K562 (cell line): ENCODE data around the gene TRIM24. TPM values are rescaled to one million over a fixed set of nuclear protein-coding genes. Genes with fewer than 3 reads are reported as not detected.
"Not testable (repeated sequence)": the region's sequence is repeated elsewhere in the genome, so short reads cannot be mapped to it uniquely, and the experiment has no call there.

Source experiments
- ATAC-seq: fragments of 200-7000 bp; cut with Tn5 transposase; 3 replicates; pipeline ENCODE4 v1.9.1; 2020; ENCODE audit warnings: moderate library complexity
- BruUV-seq: library from RNA; stranded (reverse); fragments of 400-500 nt; replicated peaks from 2 replicates; lab custom pipeline; 2021; lab: Mats Ljungman, UMichigan
- CTCF ChIA-PET: fragments of 300-600 bp; formaldehyde crosslinking; extraction: SDS; loops from one replicate; lab custom pipeline; 2021; ENCODE audit warnings: low intra/inter-chr PET ratio; lab: Yijun Ruan, JAX
- POLR2A ChIA-PET: fragments of 300-600, 350-650 bp; sonication (Branson Sonifier 250); formaldehyde crosslinking; extraction: SDS; loops from one replicate; lab custom pipeline; 2021; ENCODE audit warnings: antibody characterized with exemption, inconsistent platforms; lab: Yijun Ruan, JAX
- DNase-seq, 4 experiments: peaks; one replicate each; pipeline versions ENCODE4 v3.0.0 to v3.0.0-alpha.2; 2011 to 2018; ENCODE audit warnings: low spot score in 3 of 4, mixed read lengths in 3 of 4; ENCODE audit errors: extremely low read depth in 1 of 4
- FAIRE-seq: peaks from 2 replicates; lab custom pipeline; 2011; peaks lifted over from hg19 to GRCh38; lab: Jason Lieb, UNC
- H2AFZ ChIP-seq: 2 replicates; pipeline ENCODE4 v1.6.0; 2011; ENCODE audit warnings: low read depth, low read length, control low read depth, inconsistent platforms
- H3K27ac ChIP-seq: fragments of 200-600 bp; 3 replicates; pipeline ENCODE4 v1.8.0; 2011; ENCODE audit warnings: low read depth, mild to moderate bottlenecking, control low read depth, inconsistent platforms, low read length, moderate library complexity, mixed read lengths; ENCODE audit errors: extremely low read depth
- H3K27me3 ChIP-seq, 2 experiments: fragments of 300-600 bp in 1 of 2; 2 replicates in 1 of 2; 3 replicates in 1 of 2; pipeline versions ENCODE4 v1.6.0 to v1.8.0; 2011; ENCODE audit warnings: inconsistent platforms in 2 of 2, low read length in 2 of 2, mild to moderate bottlenecking in 1 of 2, mixed read lengths in 1 of 2, moderate library complexity in 1 of 2; ENCODE audit not compliant: control insufficient read depth in 2 of 2, insufficient read depth in 2 of 2
- H3K36me3 ChIP-seq: fragments of 300-600 bp; 3 replicates; pipeline ENCODE4 v1.8.0; 2011; ENCODE audit warnings: mild to moderate bottlenecking, low read length, inconsistent platforms; ENCODE audit not compliant: control insufficient read depth, insufficient read depth
- H3K4me1 ChIP-seq, 2 experiments: fragments of 200-600 bp in 1 of 2; replicated peaks in 1 of 2; 2 replicates in 1 of 2; 3 replicates in 1 of 2; pipeline versions ENCODE4 v1.5.1 to v1.8.0; 2011; ENCODE audit warnings: inconsistent platforms in 2 of 2, low read length in 2 of 2, mild to moderate bottlenecking in 1 of 2, mixed read lengths in 1 of 2, moderate library complexity in 1 of 2; ENCODE audit not compliant: control insufficient read depth in 2 of 2, insufficient read depth in 2 of 2
- H3K4me2 ChIP-seq: 2 replicates; pipeline ENCODE4 v1.6.1; 2011; ENCODE audit warnings: low read length, control low read depth, inconsistent platforms, mixed read lengths; ENCODE audit not compliant: insufficient read depth
- H3K4me3 ChIP-seq: fragments of 200-600 bp; sonication (generic), shearing (Covaris generic); 2 replicates; pipeline ENCODE4 v1.5.1; 2016; ENCODE audit warnings: control low read depth, inconsistent platforms
- H3K79me2 ChIP-seq: fragments of 200-600 bp; 3 replicates; pipeline ENCODE4 v1.8.0; 2011; ENCODE audit warnings: low read length, inconsistent platforms; ENCODE audit not compliant: control insufficient read depth, insufficient read depth
- H3K9ac ChIP-seq, 2 experiments: 2 replicates each; pipeline versions ENCODE4 v1.6.0 to v1.6.1; 2011; ENCODE audit warnings: low read depth in 2 of 2, low read length in 2 of 2, control low read depth in 1 of 2, inconsistent platforms in 1 of 2, mild to moderate bottlenecking in 1 of 2, mixed read lengths in 1 of 2; ENCODE audit not compliant: insufficient read depth in 1 of 2
- H3K9me1 ChIP-seq: one replicate; pipeline ENCODE4 v1.6.0; 2011; ENCODE audit warnings: inconsistent platforms, mild to moderate bottlenecking, low read length, moderate library complexity; ENCODE audit not compliant: control insufficient read depth, insufficient read depth
- H3K9me3 ChIP-seq: replicated peaks from 2 replicates; pipeline ENCODE4 v1.5.1; 2011; ENCODE audit warnings: low read depth, low read length, inconsistent platforms; ENCODE audit not compliant: control insufficient read depth, insufficient read depth
- H4K20me1 ChIP-seq: replicated peaks from 2 replicates; pipeline ENCODE4 v1.6.1; 2011; ENCODE audit warnings: low read length, inconsistent platforms, mixed read lengths; ENCODE audit not compliant: control insufficient read depth, insufficient read depth
- HMGXB4 ChIP-seq: sonication (generic); formaldehyde crosslinking; IDR thresholded peaks from 2 replicates; pipeline ENCODE4 v1.8.1; 2023; ENCODE audit warnings: mild to moderate bottlenecking, missing genetic modification reagents
- KLF13 ChIP-seq: fragments of 450-650 bp; IDR thresholded peaks from 2 replicates; pipeline ENCODE4 v1.6.1; 2016; ENCODE audit warnings: missing genetic modification characterization, low read depth, mild to moderate bottlenecking, missing compliant biosample characterization, moderate library complexity, borderline replicate concordance
- ZNF444 ChIP-seq: fragments of 250-450 bp; sonication (Bioruptor Pico); IDR thresholded peaks from 2 replicates; pipeline ENCODE4 v1.4.0; 2020; ENCODE audit warnings: mild to moderate bottlenecking, moderate library complexity
- ZNF507 ChIP-seq: conservative IDR thresholded peaks from 2 replicates; pipeline ENCODE4 v1.6.1; 2017; ENCODE audit warnings: missing genetic modification characterization, missing compliant biosample characterization
- WGBS: fragments of 100-300 bp; shearing (Covaris generic); methylation state at CpG from one replicate; pipeline ENCODE4 v1.1.6; 2016; ENCODE audit warnings: low coverage, mixed read lengths; ENCODE audit not compliant: insufficient coverage; ENCODE audit errors: missing lambda C conversion rate; 5-methylcytosine and 5-hydroxymethylcytosine counted together
- in situ Hi-C: fragments of 300-500 bp; cut with MboI; formaldehyde crosslinking; loops from 4 replicates; pipeline ENCODE4 v1.15.0; 2018; ENCODE audit warnings: inconsistent platforms, mixed read lengths
- intact Hi-C: fragments of 100-400 bp; cut with micrococcal nuclease; formaldehyde crosslinking; loops from 2 replicates; pipeline ENCODE4 v1.14.2; 2022
- polyA plus RNA-seq, 8 experiments: library from polyadenylated mRNA; depleted of rRNA in 4 of 8; stranded (reverse) in 5 of 8; unstranded in 3 of 8; fragments of >200 nt; fragmentation: Nextera tagmentation in 2 of 8; fragmentation: Illumina TruSeq in 1 of 8; extraction: Ambion mirVana in 2 of 8; extraction: Trizol in 1 of 8; gene quantifications; 2 replicates each; pipeline versions ENCODE4 v1.2.1 to v1.2.3, GENCODE V29; 2011 to 2014; ENCODE audit warnings: inconsistent platforms in 1 of 8, missing spikeins in 1 of 8
- total RNA-seq, 7 experiments: library from RNA; depleted of rRNA in 6 of 7; stranded (reverse); fragments of >200 nt in 6 of 7; fragmentation: Illumina TruSeq in 2 of 7; extraction: Trizol in 2 of 7; gene quantifications; 2 replicates each; pipeline versions ENCODE4 v1.2.1 to v1.2.3, GENCODE V29; 2011 to 2021; ENCODE audit warnings: low replicate concordance in 1 of 7

Gene TRIM24
- total and polyA plus RNA-seq, 9 of the 15 experiments (the other 6 are each of a cell fraction or from before 2014, with no cell fraction given): 13.4 to 74.0 (median 41.7) TPM

GRCh38 chr7:138489139-138489538 is 29.1 kb downstream of the TRIM24 start:
- H3K9me3 ChIP-seq, H3K9ac ChIP-seq, H3K27me3 ChIP-seq, H3K4me3 ChIP-seq, H3K4me2 ChIP-seq, H2AFZ ChIP-seq, H4K20me1 ChIP-seq, DNase-seq, ATAC-seq, H3K27ac ChIP-seq, CTCF ChIA-PET, intact Hi-C loops, in situ Hi-C loops, H3K9me1 ChIP-seq, H3K4me1 ChIP-seq, BruUV-seq, FAIRE-seq: not testable (repeated sequence)
- H3K79me2 ChIP-seq: peaks cover 93% of the 10 kb centered on the region
- WGBS: 87% methylated on average over 6 of the region's 6 CpGs
- peak; percentile 92 for TF ChIP-seq ZNF507 (tag)
- POLR2A ChIA-PET: interaction anchor here (2.2 kb wide), 1 partner anchor 10 kb away, joined by 7 read pairs; no protein-coding TSS in a partner anchor
- H3K36me3 ChIP-seq: peaks cover 10% of the 10 kb centered on the region; the same call in 2 of the 3 replicates

GRCh38 chr7:138491612-138492386 is 31.7 kb downstream of the TRIM24 start:
- H3K9me3 ChIP-seq: no peaks in the 10 kb centered on the region
- no peak overlapping the region for H3K4me3 ChIP-seq
- H3K79me2 ChIP-seq: peaks cover 95% of the 10 kb centered on the region
- CTCF ChIA-PET: interaction anchor here (0.8 kb wide), 1 partner anchor 10 kb away, joined by 3 read pairs; no protein-coding TSS in a partner anchor
- no peak overlapping the region for H2AFZ ChIP-seq
- no peak overlapping the region for H3K27ac ChIP-seq
- in situ Hi-C loops (no loop called here), intact Hi-C loops (no loop called here)
- H3K36me3 ChIP-seq: peaks cover 10% of the 10 kb centered on the region; the same call in 2 of the 3 replicates
- ATAC-seq: peak; percentile 63
- no peaks in the 10 kb centered on the region for H4K20me1 ChIP-seq
- DNase-seq: no peak
- FAIRE-seq: no peak
- no peaks in the 10 kb centered on the region for H3K27me3 ChIP-seq
- no peak overlapping the region for H3K4me2 ChIP-seq
- 55% methylated on average over 4 of the region's 4 CpGs for WGBS
- H3K4me1 ChIP-seq: peaks cover 0 to 8% of the 10 kb centered on the region in 2 experiments; a peak in 2 of 5 replicates
- no peak overlapping the region for H3K9ac ChIP-seq
- BruUV-seq: no TSS peak
- no peak for TF ChIP-seq ZNF444
- no peak for TF ChIP-seq HMGXB4
- no peak for TF ChIP-seq KLF13 (tag)
- POLR2A ChIA-PET: interaction anchor here (0.8 to 1.5 kb wide), 5 partner anchors 9 to 23 kb away, joined by 3 to 7 read pairs (median 4); no protein-coding TSS in a partner anchor
- H3K9me1 ChIP-seq: no peaks in the 10 kb centered on the region
